ENCODE measurements around the gene KIF21A.

KIF21A gene

GRCh38 chr12:39435531-39435930 lies 7.4 kb downstream of the KIF21A start:
- CTCF ChIA-PET: no interaction called here

GRCh38 chr12:39431797-39432196 lies 11.1 kb downstream of the KIF21A start:
- ChIA-PET CTCF (no interaction called here), POLR2A (ENCODE audit: low non-redundant PET) (no interaction called here)
- no peak for DNase-seq (ENCODE audit: low spot score)
- TF ChIP-seq CTCF (conservative IDR thresholded peaks at IDR 0.05; ENCODE audit: low read depth): no peak
- no peak overlapping the region for H3K27ac ChIP-seq

More at GRCh38 chr12:39435531-39435930, 7.4 kb downstream of the KIF21A start:
- no peak for TF ChIP-seq CTCF (conservative IDR thresholded peaks at IDR 0.05; ENCODE audit: low read depth)
- POLR2A ChIA-PET (ENCODE audit: low non-redundant PET): no interaction called here
- H3K27ac ChIP-seq: no peak overlapping the region
- no peak for DNase-seq (ENCODE audit: low spot score)

- no peak for TF ChIP-seq CTCF (conservative IDR thresholded peaks at IDR 0.05; ENCODE audit: low read depth)
- H3K27ac ChIP-seq: no peak overlapping the region
- ChIA-PET POLR2A (ENCODE audit: low non-redundant PET) (no interaction called here), CTCF (no interaction called here)
- no peak for DNase-seq (ENCODE audit: low spot score)
Measured at GRCh38 chr12:39431002-39431796, 11.7 kb downstream of the KIF21A start.

- DNase-seq (ENCODE audit: low spot score): no peak
- ChIA-PET CTCF (no interaction called here), POLR2A (ENCODE audit: low non-redundant PET) (no interaction called here)
- TF ChIP-seq CTCF (conservative IDR thresholded peaks at IDR 0.05; ENCODE audit: low read depth): no peak
- no peak overlapping the region for H3K27ac ChIP-seq
Measured at GRCh38 chr12:39429809-39430208, 13.1 kb downstream of the KIF21A start.

- DNase-seq (ENCODE audit: low spot score): no peak
- TF ChIP-seq CTCF (conservative IDR thresholded peaks at IDR 0.05; ENCODE audit: low read depth): no peak
- POLR2A ChIA-PET (ENCODE audit: low non-redundant PET): interaction anchor here (0.7 kb wide), 1 partner anchor 14 kb away, joined by 5 read pairs; no protein-coding TSS in a partner anchor
- CTCF ChIA-PET: interaction anchor here (0.5 kb wide), 1 partner anchor 275 kb away, joined by 3 read pairs; no protein-coding TSS in a partner anchor
- H3K27ac ChIP-seq: peak overlapping the region; percentile 76
Measured at GRCh38 chr12:39427360-39427808, 15.5 kb downstream of the KIF21A start.

GRCh38 chr12:39426636-39427240 lies 16.2 kb downstream of the KIF21A start:
- TF ChIP-seq CTCF (conservative IDR thresholded peaks at IDR 0.05; ENCODE audit: low read depth): no peak
- H3K27ac ChIP-seq: peak overlapping the region; percentile 86
- CTCF ChIA-PET: interaction anchor here (0.5 to 0.6 kb wide), 3 partner anchors 63 to 276 kb away, joined by 3 to 4 read pairs (median 3); no protein-coding TSS in a partner anchor
- DNase-seq (ENCODE audit: low spot score): peak; percentile 90
- POLR2A ChIA-PET (ENCODE audit: low non-redundant PET): interaction anchor here (0.6 to 0.7 kb wide), 2 partner anchors 15 to 69 kb away, joined by 4 to 5 read pairs; no protein-coding TSS in a partner anchor

Data from RWPE1 (cell line).